Stomach (tissue), 4 donors: Measurements from ENCODE around the gene ELAVL4.

Source experiments
- EP300 ChIP-seq: sonication (generic); formaldehyde crosslinking; IDR thresholded peaks from one replicate; pipeline ENCODE4 v1.6.1; 2017; ENCODE audit warnings: antibody characterized with exemption
- POLR2A ChIP-seq, 4 donors: fragments of 450-650 bp; IDR thresholded peaks; one replicate each; pipeline ENCODE4 v1.6.1; 2016; ENCODE audit warnings: antibody characterized with exemption in 4 of 4, control low read depth in 2 of 4, mild to moderate bottlenecking in 1 of 4, moderate library complexity in 1 of 4
- POLR2AphosphoS5 ChIP-seq, 3 donors: sonication (generic); formaldehyde crosslinking; IDR thresholded peaks; one replicate each; pipeline ENCODE4 v1.6.1; 2016; ENCODE audit warnings: antibody characterized with exemption in 3 of 3
- TF ChIP-seq, protein P1 (sequence below), 7 experiments: fragments of 450-650 bp in 4 of 7; fragments of 200-600 bp in 3 of 7; sonication (generic) in 3 of 7; IDR thresholded peaks; one replicate each; pipeline ENCODE4 v1.5.1; 2016 to 2019; ENCODE audit warnings: antibody characterized with exemption in 7 of 7, control low read depth in 2 of 7, mild to moderate bottlenecking in 1 of 7

DNA sequence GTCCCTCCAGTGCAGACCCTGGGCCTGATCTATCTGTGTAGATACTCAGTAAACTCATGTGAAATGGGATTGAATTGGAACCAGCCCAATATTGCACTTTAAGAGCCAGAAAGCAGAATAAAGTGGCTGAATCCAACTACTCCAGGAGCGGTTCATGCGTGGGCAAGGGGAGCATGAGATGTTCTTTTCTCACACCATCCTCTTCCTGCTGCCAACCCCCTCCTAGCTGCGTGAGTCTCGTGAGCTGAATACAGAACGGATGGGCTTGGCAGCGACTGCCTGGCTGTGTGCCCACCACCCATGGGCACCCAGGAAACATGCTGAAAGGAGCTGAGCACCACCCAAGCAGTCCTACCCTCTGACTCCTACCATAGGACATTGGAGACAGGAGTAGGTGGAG is 128.3 kb downstream of the ELAVL4 start:
- TF ChIP-seq POLR2A (IDR thresholded peaks at IDR 0.05) (no peak), POLR2AphosphoS5 (IDR thresholded peaks at IDR 0.05) (no peak), EP300 (no peak)
- TF ChIP-seq, protein P1, sequence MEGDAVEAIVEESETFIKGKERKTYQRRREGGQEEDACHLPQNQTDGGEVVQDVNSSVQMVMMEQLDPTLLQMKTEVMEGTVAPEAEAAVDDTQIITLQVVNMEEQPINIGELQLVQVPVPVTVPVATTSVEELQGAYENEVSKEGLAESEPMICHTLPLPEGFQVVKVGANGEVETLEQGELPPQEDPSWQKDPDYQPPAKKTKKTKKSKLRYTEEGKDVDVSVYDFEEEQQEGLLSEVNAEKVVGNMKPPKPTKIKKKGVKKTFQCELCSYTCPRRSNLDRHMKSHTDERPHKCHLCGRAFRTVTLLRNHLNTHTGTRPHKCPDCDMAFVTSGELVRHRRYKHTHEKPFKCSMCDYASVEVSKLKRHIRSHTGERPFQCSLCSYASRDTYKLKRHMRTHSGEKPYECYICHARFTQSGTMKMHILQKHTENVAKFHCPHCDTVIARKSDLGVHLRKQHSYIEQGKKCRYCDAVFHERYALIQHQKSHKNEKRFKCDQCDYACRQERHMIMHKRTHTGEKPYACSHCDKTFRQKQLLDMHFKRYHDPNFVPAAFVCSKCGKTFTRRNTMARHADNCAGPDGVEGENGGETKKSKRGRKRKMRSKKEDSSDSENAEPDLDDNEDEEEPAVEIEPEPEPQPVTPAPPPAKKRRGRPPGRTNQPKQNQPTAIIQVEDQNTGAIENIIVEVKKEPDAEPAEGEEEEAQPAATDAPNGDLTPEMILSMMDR (IDR thresholded peaks at IDR 0.05) = no peak
